GM21528 (cell line): Measurements from ENCODE around the gene ME3.

Experiments used
- ATAC-seq: cut with Tn5 transposase; IDR thresholded peaks from one replicate; pipeline ENCODE4 v1.9.1; 2021; ENCODE audit warnings: mild to moderate bottlenecking, moderate library complexity; ENCODE audit not compliant: unreplicated experiment, low FRiP score

The ME3 gene

DNA sequence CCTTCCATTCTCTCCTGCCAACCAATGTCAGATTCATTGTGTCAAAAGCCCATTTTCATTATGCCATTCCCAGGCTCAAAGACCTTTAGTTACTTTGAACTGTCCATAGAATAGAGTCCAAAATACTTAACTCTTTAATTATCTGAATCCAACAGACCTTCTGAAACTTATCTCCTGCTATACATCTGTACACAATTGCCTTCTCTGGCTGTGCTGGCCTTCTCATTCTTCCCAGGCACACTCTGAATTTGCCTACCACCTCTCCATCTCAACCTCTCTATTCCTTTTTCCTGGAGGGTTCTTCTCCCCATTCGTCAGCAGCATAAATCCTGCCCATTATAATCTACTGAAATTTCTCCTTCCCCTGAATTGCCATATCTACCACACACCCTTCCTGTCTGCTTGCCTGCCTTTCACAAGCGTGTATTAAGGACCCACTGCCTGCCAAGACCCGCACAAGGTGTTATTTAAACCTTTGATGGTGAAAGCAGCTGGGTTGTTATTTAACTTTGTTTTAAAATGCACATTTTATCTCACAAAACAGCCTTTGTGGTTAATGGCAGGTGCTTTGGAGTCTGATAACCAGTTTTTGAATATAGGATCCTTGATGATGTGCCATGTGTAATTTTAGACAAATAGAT, 171.8 kb downstream of the ME3 start:
- no peak for ATAC-seq

DNA sequence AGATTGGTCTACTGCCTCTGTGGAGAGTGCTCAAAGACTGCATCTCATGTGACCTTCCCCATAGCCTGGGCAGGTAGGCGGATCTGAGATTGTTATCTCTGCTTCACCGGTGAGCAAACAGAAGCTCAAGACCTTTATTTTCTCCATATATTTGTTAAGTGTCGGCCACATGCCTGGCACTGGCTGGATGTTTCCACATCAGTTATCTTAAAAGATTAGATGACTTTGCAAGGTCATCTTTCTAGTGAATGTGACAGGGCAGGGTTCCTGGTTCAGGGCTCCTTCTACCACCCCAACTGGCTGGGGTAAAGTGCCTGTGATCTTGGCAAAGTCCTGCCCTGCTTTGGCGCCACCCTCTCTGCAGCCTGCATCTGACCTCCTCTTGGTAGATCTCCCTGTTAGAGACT, 172.7 kb downstream of the ME3 start:
- no peak for ATAC-seq

DNA sequence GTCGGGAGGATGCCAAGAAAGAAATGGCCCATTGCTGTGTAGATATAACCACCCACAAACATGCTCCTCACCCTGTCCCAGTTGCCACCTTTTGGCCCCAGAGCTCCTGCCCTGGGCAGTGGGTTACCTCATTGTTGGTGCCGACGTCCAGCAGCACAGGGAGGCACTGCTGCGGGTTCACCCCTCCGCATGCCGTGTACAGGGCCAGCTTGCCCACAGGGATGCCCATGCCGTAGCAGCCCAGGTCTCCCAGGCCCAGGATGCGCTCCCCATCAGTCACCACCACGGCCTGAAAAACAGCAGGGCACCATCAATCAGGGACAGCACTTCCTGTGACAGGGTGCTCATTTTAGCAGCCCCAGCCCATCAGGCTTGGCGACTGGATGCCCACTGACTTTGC, 174.6 kb downstream of the ME3 start:
- no peak for ATAC-seq

GRCh38 chr11:86497310-86497709, 175.1 kb downstream of the ME3 start:
- no peak for ATAC-seq

DNA sequence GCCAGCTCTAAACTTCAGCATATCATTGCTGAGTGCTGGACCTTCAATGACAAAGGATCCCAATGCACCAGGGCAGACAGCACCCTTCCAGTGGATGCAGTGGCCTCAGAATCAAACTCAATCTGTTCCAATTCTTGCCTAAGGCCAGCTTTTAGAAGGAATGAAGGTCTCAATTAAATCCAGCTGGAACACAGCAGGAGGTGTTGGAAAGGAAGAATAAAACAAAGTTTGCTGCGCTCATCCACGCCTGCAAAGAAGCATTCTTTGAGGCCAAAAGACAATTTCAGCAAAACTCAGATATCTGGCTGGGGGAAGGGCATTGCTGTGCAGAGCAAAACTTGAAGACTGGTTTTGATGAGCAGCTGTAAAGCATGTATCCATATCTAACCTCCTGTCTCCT, 177.1 kb downstream of the ME3 start:
- ATAC-seq, result no peak

- ATAC-seq, result no peak
These were observed 179.9 kb downstream of the ME3 start for GRCh38 chr11:86492370-86493010.

DNA sequence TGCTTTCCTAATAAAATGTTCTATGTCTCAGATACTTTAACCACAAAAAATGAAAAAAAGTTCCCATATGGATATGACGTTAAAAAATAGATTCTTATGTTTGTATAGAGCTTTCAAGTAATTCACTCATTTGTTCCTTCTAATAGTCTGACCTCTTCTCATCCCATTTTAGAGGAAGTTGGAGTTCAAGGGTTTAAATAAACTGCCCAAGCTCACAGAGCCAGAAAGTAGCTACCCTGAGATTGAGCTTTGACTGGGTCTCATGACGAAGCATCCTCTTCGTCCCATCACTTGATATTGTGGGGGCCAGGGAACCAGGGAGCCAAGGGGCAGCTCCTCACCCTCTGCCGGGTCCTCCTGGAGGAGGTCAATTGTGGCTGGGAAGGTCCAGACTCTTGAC, 181.4 kb downstream of the ME3 start:
- ATAC-seq, result no peak

- no peak for ATAC-seq
These were observed 181.8 kb downstream of the ME3 start for GRCh38 chr11:86490582-86490981.

GRCh38 chr11:86489442-86489841, 183.0 kb downstream of the ME3 start:
- ATAC-seq, result no peak

DNA sequence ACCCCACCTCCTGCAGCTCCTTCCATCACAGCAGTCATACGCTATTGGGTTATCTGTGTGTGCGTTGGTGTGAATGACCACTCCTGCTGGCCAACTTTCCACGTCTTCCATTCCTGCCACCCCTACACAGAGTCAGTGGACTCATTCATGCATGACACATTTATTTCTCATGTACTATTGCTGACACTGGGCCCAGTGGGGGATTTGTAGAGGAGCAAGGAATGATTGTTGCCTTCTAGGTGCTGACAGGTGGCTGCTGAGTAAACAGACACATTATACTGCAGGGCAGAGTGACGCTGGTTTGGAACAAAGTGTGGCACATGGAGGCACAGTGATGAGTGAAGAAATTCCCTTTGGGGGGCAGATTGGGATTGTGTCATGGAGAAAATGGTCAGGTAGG, 183.9 kb downstream of the ME3 start:
- ATAC-seq, result no peak

GRCh38 chr11:86487671-86488070, 184.7 kb downstream of the ME3 start:
- no peak for ATAC-seq

- no peak for ATAC-seq
These were observed 186.0 kb downstream of the ME3 start for GRCh38 chr11:86486261-86487030.

DNA sequence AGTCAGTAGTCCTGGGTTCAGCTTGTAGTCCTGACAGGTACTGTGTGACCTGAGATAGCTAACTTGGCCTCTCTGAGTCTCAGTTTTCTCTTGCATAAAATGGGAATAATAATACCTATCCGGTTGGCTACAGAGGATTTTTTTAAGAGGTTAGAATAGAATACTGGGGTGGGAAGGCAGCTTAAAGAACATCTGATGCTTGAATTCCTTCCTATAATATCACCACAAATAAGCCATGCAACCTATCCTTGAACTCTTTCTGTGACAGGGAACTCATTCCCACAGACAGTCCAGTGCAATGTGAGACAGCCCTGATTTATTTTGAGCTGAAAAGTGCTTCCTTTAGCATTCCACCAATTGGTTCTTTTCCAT, 187.6 kb downstream of the ME3 start:
- ATAC-seq, result no peak

DNA sequence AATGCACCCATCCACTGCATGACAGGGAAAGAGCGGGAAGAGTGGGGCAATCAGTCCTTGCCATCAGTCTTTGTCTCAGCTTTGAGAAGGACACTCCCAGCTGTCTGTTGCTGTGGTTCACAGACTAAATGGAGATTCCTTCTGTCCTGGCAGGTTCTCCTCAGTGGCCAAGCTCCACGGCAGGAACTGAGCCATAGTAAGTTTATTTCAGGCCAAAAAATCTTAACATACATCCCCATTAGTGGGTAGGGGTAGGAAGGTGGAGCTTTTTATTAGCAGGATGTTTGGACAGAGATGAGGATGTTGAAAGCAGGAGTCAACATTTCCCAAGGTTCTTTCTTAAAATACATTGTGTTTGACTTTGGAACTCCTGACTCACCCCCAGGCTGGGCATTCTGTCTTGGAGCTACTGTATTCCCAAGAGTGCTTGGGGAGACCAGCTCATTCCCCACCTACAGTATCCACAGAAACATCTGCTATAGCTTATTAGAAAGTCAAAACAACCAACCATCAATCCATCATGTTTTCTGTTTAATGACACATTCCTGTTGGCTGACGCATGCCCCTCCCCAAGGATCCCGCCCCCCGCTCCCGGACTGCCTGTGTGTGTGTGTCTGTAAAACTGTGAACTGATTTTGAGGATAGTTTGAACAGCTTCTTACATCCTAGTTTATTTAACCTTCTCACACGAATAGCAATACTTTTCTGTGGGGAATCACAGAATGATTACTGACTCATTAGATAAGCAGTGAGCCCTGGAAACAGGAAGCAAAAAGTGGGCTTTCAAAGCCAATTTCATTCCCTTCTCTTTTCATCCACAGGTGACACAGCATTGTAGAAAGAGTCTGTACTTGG, 188.2 kb downstream of the ME3 start:
- ATAC-seq, result no peak

GRCh38 chr11:86483610-86483939, 188.8 kb downstream of the ME3 start:
- no peak for ATAC-seq

GRCh38 chr11:86482692-86483091, 189.7 kb downstream of the ME3 start:
- ATAC-seq, result no peak

GRCh38 chr11:86481399-86481798, 191.0 kb downstream of the ME3 start:
- no peak for ATAC-seq

DNA sequence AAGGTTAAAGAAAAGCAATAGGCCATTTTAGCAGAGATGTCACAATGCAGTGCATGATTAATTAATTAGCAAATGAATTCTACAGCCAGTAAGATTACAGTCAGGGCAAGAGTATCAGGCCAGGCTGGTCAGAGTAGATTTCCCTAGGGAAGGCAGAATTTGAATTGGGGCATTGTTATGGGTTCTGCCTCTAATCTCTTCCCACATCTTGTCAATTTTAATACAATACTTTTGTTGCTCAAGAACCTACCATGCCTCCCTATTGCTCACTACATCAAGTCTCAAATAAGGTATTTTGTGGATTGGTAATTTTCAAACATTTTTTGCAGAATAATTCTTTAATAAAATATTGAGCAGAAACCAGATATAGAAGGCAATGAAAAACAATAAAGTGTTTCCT, 194.1 kb downstream of the ME3 start:
- ATAC-seq, result no peak

DNA sequence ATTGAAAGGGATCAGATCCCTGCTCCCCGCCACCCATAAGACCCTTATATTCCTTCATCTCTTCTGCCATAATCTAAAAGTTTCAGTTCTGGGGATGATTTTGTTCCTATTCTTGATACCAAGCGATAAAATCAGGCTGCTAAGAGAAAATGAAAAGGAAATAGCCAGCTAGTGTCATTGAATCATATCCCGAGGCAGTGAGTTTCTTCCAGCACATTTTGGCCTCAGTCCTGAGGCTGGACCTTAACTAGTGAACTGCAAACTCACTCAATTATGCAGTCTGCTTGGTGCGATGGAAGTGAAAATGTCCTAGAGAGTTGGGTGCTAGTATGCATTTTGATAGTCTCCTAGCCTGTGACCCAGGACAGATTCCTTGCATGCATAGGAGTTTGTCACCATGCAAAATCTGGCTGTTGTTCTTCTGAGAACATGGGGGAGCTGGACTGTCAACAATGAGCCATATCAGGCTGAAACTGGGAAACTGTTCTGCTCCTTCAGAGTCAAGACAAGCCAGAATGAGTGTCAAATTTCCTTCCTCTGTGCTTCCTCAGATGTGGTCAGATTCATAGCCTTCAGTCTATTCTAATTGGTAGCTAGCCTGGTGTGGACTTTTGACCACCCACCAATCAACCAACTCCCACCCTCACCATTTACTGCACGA, 194.8 kb downstream of the ME3 start:
- ATAC-seq, result no peak

GRCh38 chr11:86476109-86476861, 196.1 kb downstream of the ME3 start:
- ATAC-seq, result no peak
